Tibial nerve (tissue), 4 donors: ENCODE data around the gene PLK5.

Source experiments
- CTCF ChIP-seq, 5 experiments: fragments of 200-600 bp in 3 of 5; fragments of 450-650 bp in 2 of 5; sonication (generic) in 3 of 5; IDR thresholded peaks; one replicate each; pipeline ENCODE4 v1.5.1; 2016 to 2019; ENCODE audit warnings: antibody characterized with exemption in 5 of 5, mild to moderate bottlenecking in 3 of 5, moderate library complexity in 2 of 5
- EP300 ChIP-seq, 2 donors: sonication (generic); formaldehyde crosslinking; IDR thresholded peaks; one replicate each; pipeline ENCODE4 v1.6.1; 2017; ENCODE audit warnings: antibody characterized with exemption in 2 of 2, mild to moderate bottlenecking in 1 of 2
- POLR2A ChIP-seq, 2 donors: fragments of 450-650 bp; IDR thresholded peaks; one replicate each; pipeline ENCODE4 v1.6.1; 2017; ENCODE audit warnings: antibody characterized with exemption in 2 of 2, mild to moderate bottlenecking in 2 of 2, moderate library complexity in 2 of 2

- TF ChIP-seq POLR2A (IDR thresholded peaks at IDR 0.05), result no peak
- TF ChIP-seq CTCF (IDR thresholded peaks at IDR 0.05), result no peak
- no peak for TF ChIP-seq EP300 (IDR thresholded peaks at IDR 0.05)
These were observed 28.7 kb upstream of the PLK5 start for GRCh38 chr19:1495051-1495798.
